GM12878 (cell line): ENCODE measurements around the gene MSANTD2. TPM values are rescaled to one million over a fixed set of nuclear protein-coding genes. Genes with fewer than 3 reads are reported as not detected.

Experiments used
- ATAC-seq: fragments of 200-7000 bp; cut with Tn5 transposase; 3 replicates; pipeline ENCODE4 v1.9.1; 2020; ENCODE audit warnings: mild to moderate bottlenecking, moderate library complexity
- BruUV-seq: library from RNA; stranded (reverse); fragments of 400-500 nt; replicated peaks from 2 replicates; lab custom pipeline; 2021; lab: Mats Ljungman, UMichigan
- CTCF ChIA-PET: fragments of 300-600 bp; sonication (Branson Sonifier 250); formaldehyde crosslinking; extraction: SDS; loops from one replicate; lab custom pipeline; 2021; ENCODE audit warnings: inconsistent platforms; lab: Yijun Ruan, JAX
- POLR2A ChIA-PET: fragments of 350-600 bp; formaldehyde crosslinking; extraction: SDS; loops from one replicate; lab custom pipeline; 2021; ENCODE audit warnings: inconsistent platforms; lab: Charles Lee
- RAD21 ChIA-PET: fragments of 300-600 bp; sonication (Branson Sonifier 250); formaldehyde crosslinking; loops from one replicate; lab custom pipeline; 2023; ENCODE audit warnings: antibody characterized with exemption; ENCODE audit not compliant: unreplicated experiment; lab: Charles Lee
- SMC1A ChIA-PET: fragments of 300-600 bp; sonication (Branson Sonifier 250); formaldehyde crosslinking; loops from one replicate; lab custom pipeline; 2023; ENCODE audit not compliant: unreplicated experiment, uncharacterized antibody; lab: Charles Lee
- DNase-seq: peaks from one replicate; pipeline ENCODE4 v3.0.0-alpha.2; 2011; ENCODE audit warnings: low read depth, low spot score
- FAIRE-seq: peaks from 3 replicates; lab custom pipeline; 2011; peaks lifted over from hg19 to GRCh38; lab: Jason Lieb, UNC
- H2AFZ ChIP-seq: 2 replicates; pipeline ENCODE4 v1.6.0; 2011; ENCODE audit warnings: low read depth, low read length, control low read depth; ENCODE audit not compliant: control insufficient read depth
- H3K27ac ChIP-seq: 2 replicates; pipeline ENCODE4 v1.5.1; 2011; ENCODE audit warnings: control low read depth; ENCODE audit not compliant: control insufficient read depth, insufficient read depth
- H3K27me3 ChIP-seq, 2 experiments: replicated peaks in 1 of 2; 2 replicates each; pipeline versions ENCODE4 v1.6.0 to v1.6.1; 2011; ENCODE audit warnings: low read length in 1 of 2; ENCODE audit not compliant: control insufficient read depth in 2 of 2, insufficient read depth in 2 of 2
- H3K36me3 ChIP-seq, 2 experiments: 2 replicates each; pipeline ENCODE4 v1.5.1; 2011; ENCODE audit warnings: low read length in 1 of 2; ENCODE audit not compliant: control insufficient read depth in 2 of 2, insufficient read depth in 2 of 2
- H3K4me1 ChIP-seq: 2 replicates; pipeline ENCODE4 v1.6.1; 2011; ENCODE audit warnings: mild to moderate bottlenecking, low read length, moderate library complexity, mixed read lengths; ENCODE audit not compliant: control insufficient read depth, insufficient read depth
- H3K4me2 ChIP-seq: 2 replicates; pipeline ENCODE4 v1.6.0; 2011; ENCODE audit warnings: control low read depth; ENCODE audit not compliant: control insufficient read depth, insufficient read depth
- H3K4me3 ChIP-seq: fragments of 200-600 bp; sonication (generic); 2 replicates; pipeline ENCODE4 v1.5.1; 2016
- H3K79me2 ChIP-seq: 2 replicates; pipeline ENCODE4 v1.6.0; 2011; ENCODE audit warnings: low read length; ENCODE audit not compliant: control insufficient read depth, insufficient read depth
- H3K9ac ChIP-seq: 2 replicates; pipeline ENCODE4 v1.8.0; 2011; ENCODE audit warnings: low read length, control low read depth, mixed read lengths; ENCODE audit not compliant: control insufficient read depth, insufficient read depth
- H3K9me3 ChIP-seq: replicated peaks from 3 replicates; pipeline ENCODE4 v1.5.1; 2011; ENCODE audit warnings: mild to moderate bottlenecking, low read length; ENCODE audit not compliant: control insufficient read depth, insufficient read depth
- H4K20me1 ChIP-seq: 2 replicates; pipeline ENCODE4 v1.6.0; 2011; ENCODE audit not compliant: control insufficient read depth, insufficient read depth
- CBFB ChIP-seq: IDR thresholded peaks from 2 replicates; pipeline ENCODE4 v1.6.1; 2016; ENCODE audit warnings: antibody characterized with exemption, low read depth
- CREM ChIP-seq: IDR thresholded peaks from 2 replicates; pipeline ENCODE4 v1.6.1; 2014; ENCODE audit warnings: antibody characterized with exemption, low read depth
- MXI1 ChIP-seq: fragments of 150-350 bp; IDR thresholded peaks from 2 replicates; pipeline ENCODE4 v1.6.1; 2011; ENCODE audit warnings: low read depth, mild to moderate bottlenecking, inconsistent platforms, low read length, improper control_type of control experiment
- NR2C2 ChIP-seq: IDR thresholded peaks from 2 replicates; pipeline ENCODE4 v1.6.1; 2011; ENCODE audit warnings: borderline replicate concordance, low read depth; ENCODE audit not compliant: control insufficient read depth, insufficient read length
- REST ChIP-seq: IDR thresholded peaks from 2 replicates; pipeline ENCODE4 v1.6.1; 2012; ENCODE audit warnings: mild to moderate bottlenecking, low read depth, low read length
- SIN3A ChIP-seq: IDR thresholded peaks from 2 replicates; pipeline ENCODE4 v1.6.1; 2012; ENCODE audit warnings: low read depth, low read length, improper control_type of control experiment
- SKIL ChIP-seq: fragments of 450-650 bp; IDR thresholded peaks from 2 replicates; pipeline ENCODE4 v1.6.1; 2017; ENCODE audit warnings: mild to moderate bottlenecking, low read depth, inconsistent platforms; ENCODE audit not compliant: poor library complexity, severe bottlenecking
- SMARCA5 ChIP-seq: fragments of 450-650 bp; IDR thresholded peaks from 2 replicates; pipeline ENCODE4 v1.6.1; 2017; ENCODE audit warnings: mild to moderate bottlenecking
- SRF ChIP-seq, 2 experiments: IDR thresholded peaks; 2 replicates each; pipeline ENCODE4 v1.6.1; 2011; ENCODE audit warnings: low read depth in 2 of 2, low read length in 2 of 2, mild to moderate bottlenecking in 1 of 2, moderate library complexity in 1 of 2
- WGBS: methylation state at CpG from one replicate; pipeline ENCODE4 v1.1.6; 2016; ENCODE audit warnings: low lambda C conversion rate; ENCODE audit not compliant: insufficient replicate concordance, insufficient coverage; ENCODE audit errors: missing lambda C conversion rate; 5-methylcytosine and 5-hydroxymethylcytosine counted together
- in situ Hi-C: fragments of 300-500 bp; cut with MboI; formaldehyde crosslinking; loops from 9 replicates; pipeline ENCODE4 v1.14.3; 2018; ENCODE audit warnings: mixed read lengths
- intact Hi-C: fragments of 100-400 bp; cut with micrococcal nuclease; formaldehyde crosslinking; loops from one replicate; pipeline ENCODE4 v1.14.2; 2022; ENCODE audit not compliant: unreplicated experiment
- polyA plus RNA-seq, 11 experiments: library from polyadenylated mRNA; depleted of rRNA in 4 of 11; unstranded in 6 of 11; stranded (reverse) in 5 of 11; fragments of >200 nt; fragmentation: Nextera tagmentation in 4 of 11; fragmentation: Illumina TruSeq in 1 of 11; extraction: Ambion mirVana in 4 of 11; extraction: Trizol in 1 of 11; gene quantifications; 1 replicate in 1 of 11; 2 replicates in 10 of 11; pipeline versions ENCODE4 v1.2.1 to v1.2.3, GENCODE V29; 2011 to 2016; ENCODE audit warnings: inconsistent platforms in 2 of 11, missing spikeins in 2 of 11, low read depth in 1 of 11
- total RNA-seq, 4 experiments: library from RNA; depleted of rRNA in 3 of 4; stranded (reverse); fragments of >200 nt in 3 of 4; fragmentation: Illumina TruSeq in 1 of 4; extraction: Trizol in 1 of 4; gene quantifications; 2 replicates each; pipeline versions ENCODE4 v1.2.1 to v1.2.3, GENCODE V29; 2013 to 2021

Gene MSANTD2
- total and polyA plus RNA-seq, 10 of the 15 experiments (the other 5 are each of a cell fraction or from before 2014, with no cell fraction given), result 3.0 to 12.4 (median 8.0) TPM

- TF ChIP-seq CREM, result no peak
- no peak for TF ChIP-seq CBFB
- no peak for TF ChIP-seq NR2C2
- no peak for TF ChIP-seq SMARCA5
- TF ChIP-seq REST, result no peak
- TF ChIP-seq SRF (IDR thresholded peaks at IDR 0.05; ENCODE audit: low read depth in 2 of 2, low read length in 2 of 2), result no peak
- TF ChIP-seq SIN3A, result no peak
- no peak for TF ChIP-seq SKIL
- TF ChIP-seq MXI1, result no peak
- TF ChIP-seq, all 136 proteins: peak for 0
- Histone ChIP-seq H4K20me1 (no peaks in the 10 kb centered on the region), H3K36me3 (no peaks in the 10 kb centered on the region), H3K79me2 (peaks cover 45% of the 10 kb centered on the region), H3K9ac (peak overlapping the region; percentile 81), H3K27ac (peak overlapping the region; percentile 94), H3K4me2 (peak overlapping the region; percentile 97), H3K4me1 (peaks cover 9% of the 10 kb centered on the region), H3K27me3 (peaks cover 0 to 1% of the 10 kb centered on the region in 2 experiments; a peak in 1 of 4 replicates), H3K4me3 (peak overlapping the region; percentile 84), H2AFZ (peak overlapping the region; percentile 76), H3K9me3 (no peaks in the 10 kb centered on the region)
- POLR2A ChIA-PET, result interaction anchor here (0.7 to 1.3 kb wide), 3 partner anchors 38 to 178 kb away, joined by 3 read pairs; partner anchors contain the start of genes ESAM and TBRG1
- 30% methylated on average over 8 of the region's 8 CpGs for WGBS
- BruUV-seq, result no TSS peak
- intact Hi-C loops, result loop anchor here (2.0 kb wide), 1 partner anchor 36 kb away; no protein-coding TSS in a partner anchor
- CTCF ChIA-PET, result interaction anchor here (0.6 to 11.5 kb wide), 10 partner anchors 9 to 178 kb away, joined by 3 to 272 read pairs (median 6); partner anchors contain the start of genes ESAM and TBRG1
- FAIRE-seq (no peak), ATAC-seq (no peak), DNase-seq (no peak)
- in situ Hi-C loops, result no loop called here
- SMC1A ChIA-PET, result interaction anchor here (0.7 to 2.5 kb wide), 8 partner anchors 11 to 1086 kb away, joined by 3 to 11 read pairs (median 4); no protein-coding TSS in a partner anchor
- RAD21 ChIA-PET, result interaction anchor here (0.8 to 3.0 kb wide), 5 partner anchors 33 to 769 kb away, joined by 3 to 11 read pairs (median 4); partner anchors contain the start of gene EI24
These were observed 808 bp upstream of the MSANTD2 start for GRCh38 chr11:124801014-124801413.
